GM23248 (cell line): ENCODE measurements around the gene REV3L. TPM values are rescaled to one million over a fixed set of nuclear protein-coding genes. Genes with fewer than 3 reads are reported as not detected.
"Not testable (repeated sequence)": the region's sequence is repeated elsewhere in the genome, so short reads cannot be mapped to it uniquely, and the experiment has no call there.

Experiments
- DNase-seq: peaks from one replicate; pipeline ENCODE4 v3.0.0-alpha.2; 2015
- H2AFZ ChIP-seq: fragments of 200-600 bp; sonication (generic); 2 replicates; pipeline ENCODE4 v1.6.1; 2016; ENCODE audit warnings: antibody characterized with exemption
- H3F3A ChIP-seq: fragments of 200-600 bp; sonication (generic); 2 replicates; pipeline ENCODE4 v1.6.1; 2016; ENCODE audit warnings: mild to moderate bottlenecking, antibody characterized with exemption, mixed run types; ENCODE audit not compliant: insufficient read depth
- H3K27ac ChIP-seq: fragments of 200-600 bp; sonication (generic); 2 replicates; pipeline ENCODE4 v1.5.1; 2016; ENCODE audit warnings: mild to moderate bottlenecking
- H3K27me3 ChIP-seq: fragments of 200-600 bp; sonication (generic); replicated peaks from 2 replicates; pipeline ENCODE4 v1.6.1; 2016; ENCODE audit warnings: mild to moderate bottlenecking; ENCODE audit not compliant: insufficient read depth
- H3K36me3 ChIP-seq: fragments of 200-600 bp; sonication (generic); 2 replicates; pipeline ENCODE4 v1.6.1; 2016; ENCODE audit warnings: low read depth, mild to moderate bottlenecking
- H3K4me1 ChIP-seq: fragments of 200-600 bp; sonication (generic); 2 replicates; pipeline ENCODE4 v1.6.1; 2016; ENCODE audit warnings: mild to moderate bottlenecking; ENCODE audit not compliant: insufficient read depth
- H3K4me2 ChIP-seq: fragments of 200-600 bp; sonication (generic); one replicate; pipeline ENCODE4 v1.6.1; 2016; ENCODE audit warnings: mild to moderate bottlenecking; ENCODE audit not compliant: unreplicated experiment
- H3K4me3 ChIP-seq: fragments of 200-600 bp; sonication (generic); 2 replicates; pipeline ENCODE4 v1.5.1; 2016; ENCODE audit warnings: mild to moderate bottlenecking
- H3K79me2 ChIP-seq: fragments of 200-600 bp; sonication (generic); 2 replicates; pipeline ENCODE4 v1.6.1; 2016; ENCODE audit warnings: mild to moderate bottlenecking; ENCODE audit not compliant: insufficient read depth
- H3K9ac ChIP-seq: fragments of 200-600 bp; sonication (generic); 2 replicates; pipeline ENCODE4 v1.6.1; 2016; ENCODE audit warnings: mild to moderate bottlenecking
- H3K9me2 ChIP-seq: fragments of 200-600 bp; sonication (generic); 2 replicates; pipeline ENCODE4 v1.6.1; 2016; ENCODE audit warnings: mixed run types, mild to moderate bottlenecking, moderate library complexity; ENCODE audit not compliant: insufficient read depth
- H3K9me3 ChIP-seq: fragments of 200-600 bp; sonication (generic); one replicate; pipeline ENCODE4 v1.6.1; 2017; ENCODE audit warnings: low read depth
- H4K20me1 ChIP-seq: fragments of 200-600 bp; sonication (generic); 2 replicates; pipeline ENCODE4 v1.6.0; 2016; ENCODE audit not compliant: insufficient read depth
- EZH2 ChIP-seq: fragments of 200-600 bp; sonication (generic); IDR thresholded peaks from 2 replicates; pipeline ENCODE4 v1.6.1; 2018; ENCODE audit warnings: antibody characterized with exemption, mild to moderate bottlenecking; ENCODE audit not compliant: insufficient read depth, poor library complexity, severe bottlenecking
- EZH2phosphoT487 ChIP-seq: fragments of 200-600 bp; sonication (generic); IDR thresholded peaks from 2 replicates; pipeline ENCODE4 v1.6.1; 2018; ENCODE audit warnings: antibody characterized with exemption, moderate library complexity, mild to moderate bottlenecking, low read depth; ENCODE audit not compliant: insufficient read depth
- WGBS, 2 experiments: methylation state at CpG; one replicate each; pipeline ENCODE4 v1.1.6; 2015 to 2017; ENCODE audit warnings: low lambda C conversion rate in 2 of 2, low coverage in 1 of 2; ENCODE audit errors: missing lambda C conversion rate in 2 of 2; 5-methylcytosine and 5-hydroxymethylcytosine counted together
- in situ Hi-C: fragments of 300-500 bp; cut with MboI; formaldehyde crosslinking; loops from 2 replicates; pipeline ENCODE4 v1.15.0; 2020
- polyA plus RNA-seq: library from polyadenylated mRNA; unstranded; fragments of >200 nt; fragmentation: Nextera tagmentation; extraction: Ambion mirVana; gene quantifications from 2 replicates; pipeline ENCODE4 v1.2.1, GENCODE V29; 2016
- total RNA-seq: library from RNA; depleted of rRNA; stranded (reverse); fragments of >200 nt; shearing (Covaris generic); gene quantifications from 2 replicates; pipeline ENCODE4 v1.2.3, GENCODE V29; 2014

Gene REV3L
- total and polyA plus RNA-seq, 2 experiments from 2014 or later: 25.0 to 25.1 TPM

DNA sequence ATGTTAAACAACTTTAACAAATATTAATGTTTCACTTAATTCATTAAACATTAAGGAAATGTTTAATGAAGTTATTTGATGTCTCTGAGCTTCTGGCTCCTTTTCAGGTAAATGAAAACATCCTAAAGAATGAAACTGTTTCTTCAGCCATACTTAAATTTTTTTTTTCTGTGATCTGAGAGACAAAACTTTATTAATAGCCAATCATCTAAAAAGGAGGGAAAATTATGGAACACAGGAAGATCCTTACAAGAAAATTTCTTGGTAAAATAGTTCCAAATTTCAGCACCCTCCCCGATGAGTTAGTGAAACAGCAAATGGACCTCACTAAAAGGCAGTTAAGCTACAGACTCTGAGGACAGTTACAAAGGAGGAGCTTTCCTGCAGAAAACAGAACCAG, 185.2 kb downstream of the REV3L start:
- H3K36me3 ChIP-seq: peaks cover 8% of the 10 kb centered on the region; the same call in 1 of the 2 replicates
- H3K27ac ChIP-seq: no peak overlapping the region
- no peaks in the 10 kb centered on the region for H3K27me3 ChIP-seq
- WGBS, 2 experiments: 10 to 19% methylated on average over 1 of the region's 1 CpG
- TF ChIP-seq EZH2phosphoT487: no peak
- no peak for TF ChIP-seq EZH2
- H4K20me1 ChIP-seq: no peaks in the 10 kb centered on the region
- H2AFZ ChIP-seq: no peak overlapping the region
- no peak overlapping the region for H3K4me3 ChIP-seq
- H3K9me2 ChIP-seq: no peaks in the 10 kb centered on the region
- in situ Hi-C loops: no loop called here
- H3K79me2 ChIP-seq: no peaks in the 10 kb centered on the region
- no peak overlapping the region for H3K9ac ChIP-seq
- DNase-seq: no peak
- H3F3A ChIP-seq: peaks cover 13% of the 10 kb centered on the region; the same call in 1 of the 2 replicates
- H3K4me2 ChIP-seq: no peak overlapping the region
- no peaks in the 10 kb centered on the region for H3K4me1 ChIP-seq
- no peaks in the 10 kb centered on the region for H3K9me3 ChIP-seq

DNA sequence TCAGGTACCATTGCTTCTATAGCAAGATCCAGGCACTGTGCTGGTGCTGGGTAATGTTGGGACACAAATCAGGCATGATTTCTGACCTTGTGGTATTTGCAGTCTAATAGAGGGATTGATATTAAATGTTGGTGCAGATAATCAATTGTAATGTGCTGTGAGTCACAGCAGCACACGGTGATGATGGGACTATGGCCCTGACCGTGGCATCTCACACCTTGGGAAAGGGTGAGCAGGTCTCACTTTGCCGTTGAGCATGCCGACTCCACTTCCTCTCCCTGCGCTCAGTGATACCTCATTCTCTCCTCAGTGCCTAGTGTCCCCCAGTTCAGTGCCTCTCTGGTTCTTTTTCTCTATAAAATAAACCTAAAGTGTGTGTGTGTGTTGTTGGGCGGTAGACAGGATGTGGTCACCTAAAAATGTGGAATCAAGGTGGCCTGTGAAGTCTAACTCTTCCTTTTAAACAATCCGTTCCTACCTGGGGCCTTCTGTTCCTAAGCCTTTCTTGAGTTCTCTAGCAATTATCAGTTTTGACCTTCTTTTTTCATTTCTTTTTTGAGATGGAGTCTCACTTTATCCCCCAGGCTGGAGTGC, 188.5 kb downstream of the REV3L start:
- in situ Hi-C loops: no loop called here
- H3K27me3 ChIP-seq: no peaks in the 10 kb centered on the region
- WGBS, 2 experiments: 93 to 96% methylated on average over 7 of the region's 7 CpGs

DNA sequence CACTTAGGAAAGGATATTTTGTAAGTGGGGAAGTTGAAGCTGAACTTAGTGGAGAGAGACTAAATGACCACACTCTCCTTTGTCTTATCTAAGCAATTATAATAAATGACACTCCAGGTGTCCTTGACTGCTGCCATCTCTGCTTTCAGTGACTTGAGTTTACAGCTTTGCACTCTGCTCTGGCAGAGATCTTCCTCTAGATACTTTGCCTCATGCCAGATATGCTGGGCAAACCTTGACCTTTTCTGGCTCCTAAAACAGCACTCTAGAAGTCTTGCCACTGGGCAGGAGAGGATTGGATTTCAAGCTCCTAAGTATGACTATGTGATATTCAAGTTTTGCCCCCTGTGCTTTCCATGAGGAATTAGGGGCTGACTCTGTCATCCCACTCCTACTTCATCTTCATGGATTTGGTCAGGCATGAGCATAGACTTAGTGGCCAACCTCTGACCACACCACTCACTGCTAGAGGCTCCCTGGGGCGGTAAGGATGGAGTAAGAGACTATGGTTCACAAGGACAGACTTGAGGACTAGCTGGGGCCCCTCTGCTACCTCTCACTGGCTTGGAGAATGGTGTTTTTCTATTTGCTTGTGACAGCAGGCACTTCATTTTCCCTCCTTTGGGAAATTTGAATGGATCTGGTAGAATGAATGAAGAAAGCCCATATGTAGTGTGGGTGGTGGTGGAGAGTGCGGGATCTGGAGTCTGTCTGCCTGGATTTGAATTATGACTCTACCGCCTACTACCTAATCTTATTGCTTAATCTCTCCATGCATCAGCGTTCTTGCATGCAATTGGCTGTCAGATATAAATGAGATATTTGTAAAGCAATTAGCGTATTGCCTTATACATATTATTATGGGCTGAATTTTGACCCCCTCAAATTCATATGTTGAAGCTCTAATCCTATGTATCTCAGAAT, 191.4 kb downstream of the REV3L start:
- Histone ChIP-seq H3K9me3 (no peaks in the 10 kb centered on the region), H3K4me1 (no peaks in the 10 kb centered on the region), H3K79me2 (no peaks in the 10 kb centered on the region), H3K36me3 (no peaks in the 10 kb centered on the region), H4K20me1 (no peaks in the 10 kb centered on the region), H3K9ac (no peak overlapping the region), H3K4me3 (no peak overlapping the region), H3K27me3 (no peaks in the 10 kb centered on the region), H3K4me2 (no peak overlapping the region), H3K9me2 (no peaks in the 10 kb centered on the region), H3F3A (no peaks in the 10 kb centered on the region), H2AFZ (no peak overlapping the region), H3K27ac (no peak overlapping the region)
- DNase-seq: peak; percentile 14
- no peak for TF ChIP-seq EZH2
- in situ Hi-C loops: no loop called here
- WGBS, 2 experiments: 72 to 77% methylated on average over 5 of the region's 5 CpGs

More for the DNA sequence above, 188.5 kb downstream of the REV3L start:
- Histone ChIP-seq H3K9me2 (no peaks in the 10 kb centered on the region), H4K20me1 (no peaks in the 10 kb centered on the region), H3K36me3 (peaks cover 5% of the 10 kb centered on the region; the same call in 1 of the 2 replicates), H3K4me2 (no peak overlapping the region), H3F3A (peaks cover 2% of the 10 kb centered on the region; the same call in 1 of the 2 replicates), H3K9me3 (no peaks in the 10 kb centered on the region), H3K79me2 (no peaks in the 10 kb centered on the region), H3K27ac (no peak overlapping the region), H3K9ac (no peak overlapping the region), H3K4me3 (no peak overlapping the region), H3K4me1 (no peaks in the 10 kb centered on the region), H2AFZ (no peak overlapping the region)
- no peak for TF ChIP-seq EZH2
- no peak for TF ChIP-seq EZH2phosphoT487
- no peak for DNase-seq

DNA sequence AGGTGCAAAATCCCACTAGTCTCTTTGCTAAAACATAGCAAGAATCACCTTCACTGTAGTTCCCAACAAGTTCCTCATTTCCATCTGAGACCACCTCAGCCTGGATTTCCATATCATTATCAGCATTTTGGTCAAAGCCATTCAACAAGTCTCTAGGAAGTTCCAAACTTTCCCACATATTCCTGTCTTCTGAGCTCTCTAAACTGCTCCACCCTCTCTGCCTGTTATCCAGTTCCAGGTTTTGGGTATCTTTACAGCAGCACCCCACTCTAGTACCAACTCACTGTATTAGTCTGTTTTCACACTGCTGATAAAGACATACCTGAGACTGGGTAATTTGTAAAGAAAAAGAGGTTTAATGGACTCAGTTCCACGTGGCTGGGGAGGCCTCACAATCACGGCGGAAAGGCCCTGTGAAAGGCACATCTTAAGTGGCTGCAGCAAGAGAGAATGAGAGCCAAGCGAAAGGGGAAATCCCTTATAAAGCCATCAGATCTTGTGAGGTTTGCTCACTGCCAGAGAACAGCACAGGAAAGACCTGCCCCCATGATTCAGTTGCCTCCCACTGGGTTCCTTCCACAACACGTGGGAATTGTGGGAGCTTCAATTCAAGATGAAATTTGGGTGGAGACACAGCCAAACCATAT, 192.2 kb downstream of the REV3L start:
- 74 to 85% methylated on average over 5 of the region's 5 CpGs for WGBS, 2 experiments
- H3K36me3 ChIP-seq, H3K4me1 ChIP-seq, H3K79me2 ChIP-seq, H3F3A ChIP-seq, H3K9me2 ChIP-seq, in situ Hi-C loops, H3K27ac ChIP-seq, H3K4me2 ChIP-seq, H4K20me1 ChIP-seq, H3K4me3 ChIP-seq, H3K27me3 ChIP-seq, H3K9ac ChIP-seq, H3K9me3 ChIP-seq, H2AFZ ChIP-seq: not testable (repeated sequence)
- DNase-seq: peak; percentile 12

DNA sequence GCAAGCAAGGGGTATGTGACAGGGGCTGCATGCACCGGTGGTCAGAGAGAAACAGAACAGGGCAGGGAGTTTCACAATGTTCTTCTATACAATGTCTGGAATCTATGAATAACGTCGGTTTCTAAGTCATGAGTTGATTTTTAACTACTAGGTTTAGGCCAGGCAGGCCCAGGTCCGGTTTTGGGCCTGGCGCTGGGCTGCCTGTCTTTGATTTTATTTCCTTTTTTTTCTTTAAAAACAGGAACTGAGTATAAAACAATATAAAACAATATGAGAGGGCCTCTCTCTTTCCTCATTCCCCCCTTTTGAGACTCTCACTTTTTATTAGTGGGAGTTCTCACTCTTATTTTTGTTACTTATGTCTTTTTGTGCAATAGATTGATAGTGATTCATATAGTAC, 198.7 kb downstream of the REV3L start:
- H3K27ac ChIP-seq, H3K79me2 ChIP-seq, H3K4me2 ChIP-seq, H3K9me3 ChIP-seq, H3K9ac ChIP-seq, H2AFZ ChIP-seq, in situ Hi-C loops, H3F3A ChIP-seq, H3K27me3 ChIP-seq, H3K36me3 ChIP-seq, DNase-seq, H3K4me3 ChIP-seq, H3K9me2 ChIP-seq, H3K4me1 ChIP-seq, H4K20me1 ChIP-seq: not testable (repeated sequence)
- WGBS, 2 experiments: 94 to 96% methylated on average over 5 of the region's 5 CpGs
